Measurements from ENCODE around the gene ITGB6. TPM values are rescaled to one million over a fixed set of nuclear protein-coding genes. Genes with fewer than 3 reads are reported as not detected.

Gene ITGB6
- total RNA-seq, 2 donors from 2014 or later = 7.3 to 12.3 TPM

GRCh38 chr2:160055726-160056108 is 144.4 kb downstream of the ITGB6 start:
- Histone ChIP-seq H3K27me3 (replicated peaks; ENCODE audit: insufficient read depth) (no peaks in the 10 kb centered on the region), H3K27ac (no peak overlapping the region), H3K36me3 (no peaks in the 10 kb centered on the region), H3K9me3 (no peaks in the 10 kb centered on the region), H3K4me3 (no peak overlapping the region), H3K4me1 (replicated peaks) (no peaks in the 10 kb centered on the region)
- intact Hi-C loops (cut with DNase I) = no loop called here
- 92% methylated on average over 7 of the region's 7 CpGs for WGBS
- TF ChIP-seq POLR2AphosphoS5 (IDR thresholded peaks at IDR 0.05) = no peak
- TF ChIP-seq CTCF (IDR thresholded peaks at IDR 0.05) = no peak
- no peak for TF ChIP-seq POLR2A (IDR thresholded peaks at IDR 0.05)
- DNase-seq (ENCODE audit: low spot score) = no peak

GRCh38 chr2:160054984-160055725 is 144.9 kb downstream of the ITGB6 start:
- no peaks in the 10 kb centered on the region for H3K27me3 ChIP-seq (replicated peaks; ENCODE audit: insufficient read depth)
- TF ChIP-seq CTCF (IDR thresholded peaks at IDR 0.05) (no peak), POLR2A (IDR thresholded peaks at IDR 0.05) (no peak), POLR2AphosphoS5 (IDR thresholded peaks at IDR 0.05) (no peak)
- H3K36me3 ChIP-seq = no peaks in the 10 kb centered on the region
- no peaks in the 10 kb centered on the region for H3K9me3 ChIP-seq
- no peak overlapping the region for H3K27ac ChIP-seq
- no peak for DNase-seq (ENCODE audit: low spot score)
- H3K4me3 ChIP-seq = no peak overlapping the region
- 70% methylated on average over 7 of the region's 7 CpGs for WGBS
- no peaks in the 10 kb centered on the region for H3K4me1 ChIP-seq (replicated peaks)
- intact Hi-C loops (cut with DNase I) = no loop called here

- Histone ChIP-seq H3K36me3 (no peaks in the 10 kb centered on the region), H3K4me1 (replicated peaks) (no peaks in the 10 kb centered on the region)
Observed at GRCh38 chr2:160053946-160054345, 146.1 kb downstream of the ITGB6 start.

GRCh38 chr2:160052531-160052930 is 147.5 kb downstream of the ITGB6 start:
- no peak overlapping the region for H3K27ac ChIP-seq
- H3K27me3 ChIP-seq (replicated peaks; ENCODE audit: insufficient read depth) = no peaks in the 10 kb centered on the region
- intact Hi-C loops (cut with DNase I) = no loop called here
- no peaks in the 10 kb centered on the region for H3K4me1 ChIP-seq (replicated peaks)
- DNase-seq (ENCODE audit: low spot score) = no peak
- H3K9me3 ChIP-seq = no peaks in the 10 kb centered on the region
- WGBS = 91% methylated on average over 2 of the region's 2 CpGs
- no peak for TF ChIP-seq POLR2A (IDR thresholded peaks at IDR 0.05)
- TF ChIP-seq POLR2AphosphoS5 (IDR thresholded peaks at IDR 0.05) = no peak
- TF ChIP-seq CTCF (IDR thresholded peaks at IDR 0.05) = no peak
- no peaks in the 10 kb centered on the region for H3K36me3 ChIP-seq
- no peak overlapping the region for H3K4me3 ChIP-seq

More at GRCh38 chr2:160053946-160054345, 146.1 kb downstream of the ITGB6 start:
- H3K9me3 ChIP-seq = no peaks in the 10 kb centered on the region
- H3K27me3 ChIP-seq (replicated peaks; ENCODE audit: insufficient read depth) = no peaks in the 10 kb centered on the region
- no peak overlapping the region for H3K4me3 ChIP-seq
- DNase-seq (ENCODE audit: low spot score) = no peak
- H3K27ac ChIP-seq = no peak overlapping the region
- 95% methylated on average over 2 of the region's 2 CpGs for WGBS
- TF ChIP-seq CTCF (IDR thresholded peaks at IDR 0.05) (no peak), POLR2A (IDR thresholded peaks at IDR 0.05) (no peak), POLR2AphosphoS5 (IDR thresholded peaks at IDR 0.05) (no peak)
- intact Hi-C loops (cut with DNase I) = no loop called here

GRCh38 chr2:160051371-160051800 is 148.7 kb downstream of the ITGB6 start:
- WGBS = 37% methylated on average over 3 of the region's 3 CpGs
- Histone ChIP-seq H3K4me3 (no peak overlapping the region), H3K27ac (no peak overlapping the region), H3K9me3 (no peaks in the 10 kb centered on the region), H3K27me3 (replicated peaks; ENCODE audit: insufficient read depth) (no peaks in the 10 kb centered on the region), H3K36me3 (no peaks in the 10 kb centered on the region), H3K4me1 (replicated peaks) (no peaks in the 10 kb centered on the region)
- intact Hi-C loops (cut with DNase I) = no loop called here
- no peak for DNase-seq (ENCODE audit: low spot score)
- TF ChIP-seq CTCF (IDR thresholded peaks at IDR 0.05) (no peak), POLR2A (IDR thresholded peaks at IDR 0.05) (no peak), POLR2AphosphoS5 (IDR thresholded peaks at IDR 0.05) (no peak)
